ENCODE measurements around the gene C6orf120.

GRCh38 chr6:169723200-169723909, 21.4 kb downstream of the C6orf120 start:
- no peak for TF ChIP-seq CTCF (optimal IDR thresholded peaks at IDR 0.05 in 1 of 3, IDR thresholded peaks at IDR 0.05 in 1 of 3, conservative IDR thresholded peaks at IDR 0.05 in 1 of 3; ENCODE audit: extremely low read depth in 1 of 3, insufficient read depth in 2 of 3, low read length in 3 of 3)
- TF ChIP-seq EZH2 (IDR thresholded peaks at IDR 0.05; ENCODE audit: low read length) = no peak
